ENCODE results near the gene PMVK.
A peak's percentile ranks its signal among the peaks of the same experiment; 100 is the strongest.

PMVK gene

DNA sequence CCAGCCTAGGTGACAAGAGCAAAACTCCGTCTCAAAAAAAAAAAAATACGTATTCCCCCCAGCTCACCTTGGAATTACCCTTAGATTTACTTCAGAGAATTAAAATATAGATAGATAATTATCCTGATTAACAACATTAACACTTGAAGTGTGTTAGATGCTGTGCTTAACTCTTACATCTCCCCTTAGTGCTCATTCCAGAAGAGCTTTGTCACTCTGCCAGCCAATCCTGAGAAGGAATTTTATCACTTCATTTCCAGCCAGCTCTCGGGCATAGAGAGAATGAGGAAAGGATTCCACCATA is 35.6 kb upstream of the PMVK start:
- no peaks in the 10 kb centered on the region for H3K27me3 Mint-ChIP-seq
- no peak overlapping the region for H3K4me3 Mint-ChIP-seq
- peaks cover 23% of the 10 kb centered on the region for H3K36me3 Mint-ChIP-seq (ENCODE audit: insufficient read depth)
- ATAC-seq (replicated peaks) = no peak
- no peaks in the 10 kb centered on the region for H3K9me3 Mint-ChIP-seq
- no peak for DNase-seq
- H3K27ac Mint-ChIP-seq = no peak overlapping the region
- H3K4me1 Mint-ChIP-seq (ENCODE audit: low read depth in 2 of 2) = peaks cover 30 to 32% of the 10 kb centered on the region in 2 donors

- no peak overlapping the region for H3K4me3 Mint-ChIP-seq
- H3K36me3 Mint-ChIP-seq (ENCODE audit: insufficient read depth) = peaks cover 30% of the 10 kb centered on the region
- no peak for DNase-seq
- no peaks in the 10 kb centered on the region for H3K9me3 Mint-ChIP-seq
- no peaks in the 10 kb centered on the region for H3K27me3 Mint-ChIP-seq
- H3K27ac Mint-ChIP-seq = peak overlapping the region; percentile 33 to 78
- peaks cover 30% of the 10 kb centered on the region in 2 donors for H3K4me1 Mint-ChIP-seq (ENCODE audit: low read depth in 2 of 2)
- ATAC-seq (replicated peaks) = no peak
These were observed 35.0 kb upstream of the PMVK start for GRCh38 chr1:154971341-154971998.

DNA sequence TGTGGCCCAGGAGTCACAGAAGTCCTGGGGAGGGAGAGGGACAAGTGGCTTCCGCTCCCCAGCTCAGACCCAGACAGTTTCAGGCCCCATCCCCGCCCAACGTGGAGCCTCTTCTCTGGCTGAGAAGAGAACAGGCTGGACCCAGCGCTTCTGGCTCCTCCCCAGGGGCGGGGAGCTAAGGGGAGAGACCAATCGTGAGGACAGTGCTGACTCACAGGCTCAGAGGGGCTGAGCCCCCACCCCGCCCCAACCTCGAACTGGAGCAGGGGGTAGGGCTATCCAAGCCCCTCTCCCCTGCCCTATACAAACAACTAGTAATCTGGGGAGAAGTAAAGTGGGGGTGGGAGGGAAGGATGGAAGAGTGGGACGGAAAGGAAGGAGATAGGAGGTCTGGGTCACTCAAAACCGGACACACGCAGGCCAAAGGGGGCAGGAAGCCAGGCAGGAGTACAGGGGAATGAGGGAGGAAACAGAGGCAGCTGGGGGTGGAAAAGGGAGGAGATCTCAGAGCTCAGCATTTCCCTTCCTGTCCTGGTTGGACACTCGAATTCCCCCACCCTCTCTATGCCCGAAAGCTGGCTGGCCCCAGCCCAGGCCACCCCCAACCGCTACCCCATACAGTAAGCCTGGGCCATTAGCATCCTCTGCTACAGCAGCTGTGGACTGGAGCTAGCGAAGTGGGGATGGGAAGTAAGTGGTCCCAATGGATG is 34.3 kb upstream of the PMVK start, which contains the start of gene SHC1:
Gene SHC1 (minus strand): TSS at position 117 of the 710 bp plus-strand sequence. CDS start 221 bp downstream, outside the sequence.
- Mint-ChIP-seq H3K27ac (peak within 1 kb of the TSS; percentile 33 to 87), H3K27me3 (no peaks in the 10 kb centered on the region), H3K36me3 (ENCODE audit: insufficient read depth) (peaks cover 36% of the 10 kb centered on the region), H3K9me3 (no peaks in the 10 kb centered on the region), H3K4me1 (ENCODE audit: low read depth in 2 of 2) (peaks cover 27 to 30% of the 10 kb centered on the region in 2 donors), H3K4me3 (peak within 1 kb of the TSS in 1 of 2 donors; percentile 19)
- ATAC-seq (replicated peaks) (no peak), DNase-seq (no peak)

DNA sequence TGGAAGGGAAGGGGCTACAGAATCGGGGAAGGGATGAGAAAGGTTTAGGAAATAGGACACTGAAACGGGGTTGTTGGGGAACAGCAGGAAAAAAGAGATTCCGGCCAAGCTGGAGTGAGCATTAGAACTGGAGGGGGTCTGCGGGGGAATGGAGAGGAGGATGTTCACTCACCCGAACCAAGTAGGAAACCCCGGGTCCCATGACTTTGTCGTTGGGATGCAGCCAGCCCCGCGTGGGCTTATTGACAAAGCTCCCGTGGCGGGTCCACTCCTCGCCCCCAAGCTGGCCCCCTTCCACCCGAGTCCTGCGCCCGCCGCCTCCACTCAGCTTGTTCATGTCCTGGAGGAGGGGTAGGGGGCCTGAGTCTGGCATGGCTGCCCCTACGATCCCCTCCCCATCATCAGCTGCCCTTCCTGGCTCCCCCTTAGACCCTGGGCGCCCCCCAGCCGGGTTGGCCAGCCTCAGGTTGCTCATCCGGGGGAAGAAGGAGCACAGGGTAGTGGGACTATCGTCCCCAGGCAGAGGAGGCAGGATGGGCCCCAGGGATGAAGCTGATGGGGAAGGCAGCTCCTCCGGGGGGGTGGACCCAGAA is 33.4 kb upstream of the PMVK start:
- no peak for DNase-seq
- H3K9me3 Mint-ChIP-seq = no peaks in the 10 kb centered on the region
- no peak overlapping the region for H3K4me3 Mint-ChIP-seq
- peaks cover 36% of the 10 kb centered on the region for H3K36me3 Mint-ChIP-seq (ENCODE audit: insufficient read depth)
- peaks cover 27 to 30% of the 10 kb centered on the region in 2 donors for H3K4me1 Mint-ChIP-seq (ENCODE audit: low read depth in 2 of 2)
- peak overlapping the region; percentile 33 to 87 for H3K27ac Mint-ChIP-seq
- ATAC-seq (replicated peaks) = no peak
- no peaks in the 10 kb centered on the region for H3K27me3 Mint-ChIP-seq

GRCh38 chr1:154969246-154969645 is 32.7 kb upstream of the PMVK start:
- Mint-ChIP-seq H3K4me3 (no peak overlapping the region), H3K9me3 (no peaks in the 10 kb centered on the region), H3K27me3 (no peaks in the 10 kb centered on the region), H3K27ac (peak overlapping the region; percentile 33 to 87), H3K36me3 (ENCODE audit: insufficient read depth) (peaks cover 40% of the 10 kb centered on the region), H3K4me1 (ENCODE audit: low read depth in 2 of 2) (peaks cover 27 to 30% of the 10 kb centered on the region in 2 donors)
- DNase-seq (no peak), ATAC-seq (replicated peaks) (no peak)

DNA sequence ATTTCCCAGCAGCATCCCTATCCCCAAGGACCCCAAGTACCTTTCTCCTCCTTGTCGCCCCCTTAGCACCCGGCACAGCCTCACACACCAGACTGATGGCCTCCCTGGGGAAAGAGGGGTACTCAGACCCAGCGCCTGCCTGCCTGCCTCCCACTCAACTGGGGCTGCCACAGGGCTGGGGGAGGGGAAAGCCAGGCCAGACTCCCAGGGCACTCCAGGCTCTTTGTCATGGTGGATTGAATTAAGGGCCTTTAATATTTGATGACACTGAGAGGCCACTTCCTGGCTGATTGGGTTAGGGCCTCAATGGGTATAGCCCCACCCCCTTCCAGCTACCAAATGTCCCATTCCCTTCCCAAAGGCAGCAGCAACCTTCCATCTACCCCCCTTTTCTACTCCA is 32.2 kb upstream of the PMVK start:
- no peak overlapping the region for H3K4me3 Mint-ChIP-seq
- H3K36me3 Mint-ChIP-seq (ENCODE audit: insufficient read depth) = peaks cover 45% of the 10 kb centered on the region
- H3K9me3 Mint-ChIP-seq = no peaks in the 10 kb centered on the region
- DNase-seq (no peak), ATAC-seq (replicated peaks) (no peak)
- no peaks in the 10 kb centered on the region for H3K27me3 Mint-ChIP-seq
- peaks cover 29 to 34% of the 10 kb centered on the region in 2 donors for H3K4me1 Mint-ChIP-seq (ENCODE audit: low read depth in 2 of 2)
- H3K27ac Mint-ChIP-seq = peak overlapping the region; percentile 33 to 87

DNA sequence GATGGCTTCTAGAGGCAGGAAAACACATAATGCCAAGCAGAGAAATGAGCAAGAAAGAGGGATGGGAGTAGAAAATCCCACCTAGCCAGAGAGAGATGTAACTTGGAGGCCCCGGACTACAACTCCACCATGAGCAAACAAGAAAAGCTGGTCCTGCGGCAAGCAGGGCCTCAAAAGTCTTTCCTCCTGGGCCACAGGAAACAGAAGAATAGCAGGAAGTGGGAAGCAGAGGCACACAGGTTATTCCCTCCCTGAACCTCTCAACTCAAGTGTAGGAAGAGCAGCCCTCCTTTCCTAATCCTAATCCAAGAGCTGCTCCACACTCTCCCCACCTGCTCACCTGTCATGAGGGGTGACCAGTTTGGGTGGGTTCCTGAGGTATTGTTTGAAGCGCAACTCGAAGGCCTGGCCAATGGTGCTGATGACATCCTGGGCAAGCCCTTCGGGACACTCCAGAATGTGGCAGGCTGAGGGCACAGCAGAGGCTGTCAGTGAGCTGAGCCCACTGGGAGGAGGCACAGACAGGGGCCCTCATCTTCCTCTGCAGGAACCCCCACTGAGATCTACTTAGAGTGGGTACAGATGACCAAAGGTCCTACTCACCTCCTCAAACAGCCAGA is 30.9 kb upstream of the PMVK start:
- Mint-ChIP-seq H3K36me3 (ENCODE audit: insufficient read depth) (peaks cover 57% of the 10 kb centered on the region), H3K27ac (peak overlapping the region in 1 of 2 donors; percentile 70), H3K4me3 (no peak overlapping the region), H3K4me1 (ENCODE audit: low read depth in 2 of 2) (peaks cover 33 to 34% of the 10 kb centered on the region in 2 donors), H3K27me3 (no peaks in the 10 kb centered on the region), H3K9me3 (no peaks in the 10 kb centered on the region)
- DNase-seq = no peak
- no peak for ATAC-seq (replicated peaks)

DNA sequence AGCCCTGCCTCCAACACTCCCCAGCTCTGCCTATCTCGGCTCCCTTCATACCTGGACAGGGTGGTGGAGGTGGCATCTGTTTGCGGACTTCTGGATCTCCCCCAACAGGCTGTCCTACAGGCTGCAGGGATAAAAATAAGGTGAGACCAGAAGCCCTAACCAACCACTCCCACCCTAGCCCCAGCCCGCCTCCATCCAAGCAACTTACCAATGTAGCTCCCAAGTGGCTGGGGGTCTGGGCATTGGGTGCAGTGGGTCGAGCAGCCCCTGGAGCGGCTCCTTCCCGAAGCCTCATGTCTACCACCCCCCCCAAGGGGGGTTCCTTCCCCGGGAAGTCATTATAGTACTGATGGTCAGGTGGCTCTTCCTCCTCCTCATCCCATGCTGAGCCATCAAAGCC is 29.6 kb upstream of the PMVK start:
- peak overlapping the region in 1 of 2 donors; percentile 82 for H3K27ac Mint-ChIP-seq
- H3K27me3 Mint-ChIP-seq = no peaks in the 10 kb centered on the region
- H3K9me3 Mint-ChIP-seq = no peaks in the 10 kb centered on the region
- no peak overlapping the region for H3K4me3 Mint-ChIP-seq
- no peak for DNase-seq
- peaks cover 62% of the 10 kb centered on the region for H3K36me3 Mint-ChIP-seq (ENCODE audit: insufficient read depth)
- no peak for ATAC-seq (replicated peaks)
- H3K4me1 Mint-ChIP-seq (ENCODE audit: low read depth in 2 of 2) = peaks cover 27 to 30% of the 10 kb centered on the region in 2 donors

GRCh38 chr1:154964359-154964758 is 27.8 kb upstream of the PMVK start:
- ATAC-seq (replicated peaks) = no peak
- Mint-ChIP-seq H3K4me3 (no peak overlapping the region), H3K27me3 (no peaks in the 10 kb centered on the region), H3K27ac (no peak overlapping the region), H3K4me1 (ENCODE audit: low read depth in 2 of 2) (peaks cover 23 to 41% of the 10 kb centered on the region in 2 donors), H3K9me3 (no peaks in the 10 kb centered on the region), H3K36me3 (ENCODE audit: insufficient read depth) (peaks cover 62% of the 10 kb centered on the region)
- no peak for DNase-seq

DNA sequence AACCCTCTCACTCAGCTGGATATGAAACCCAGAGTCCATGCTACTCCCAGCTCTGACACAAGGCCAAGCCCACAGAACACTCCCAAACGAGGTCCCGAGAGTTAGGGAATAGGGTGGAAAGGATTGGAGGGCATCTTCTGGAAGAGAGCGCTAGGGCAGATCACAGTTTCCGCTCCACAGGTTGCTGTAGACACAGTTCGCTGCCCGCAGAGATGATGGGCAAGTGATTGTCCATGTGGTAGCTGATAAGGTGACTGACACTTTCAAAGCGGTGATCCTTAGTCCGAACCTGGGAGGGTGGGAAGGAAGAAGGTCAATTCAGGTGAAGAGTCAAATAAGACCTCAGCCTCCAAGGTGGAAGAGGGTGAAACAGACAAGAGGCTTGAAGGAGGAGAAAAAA is 27.1 kb upstream of the PMVK start:
- H3K4me3 Mint-ChIP-seq = no peak overlapping the region
- peaks cover 63% of the 10 kb centered on the region for H3K36me3 Mint-ChIP-seq (ENCODE audit: insufficient read depth)
- H3K27me3 Mint-ChIP-seq = no peaks in the 10 kb centered on the region
- peak overlapping the region; percentile 92 to 93 for H3K27ac Mint-ChIP-seq
- no peak for ATAC-seq (replicated peaks)
- H3K9me3 Mint-ChIP-seq = no peaks in the 10 kb centered on the region
- H3K4me1 Mint-ChIP-seq (ENCODE audit: low read depth in 2 of 2) = peaks cover 20 to 36% of the 10 kb centered on the region in 2 donors
- no peak for DNase-seq

- Mint-ChIP-seq H3K4me1 (ENCODE audit: low read depth in 2 of 2) (peaks cover 20 to 31% of the 10 kb centered on the region in 2 donors), H3K36me3 (ENCODE audit: insufficient read depth) (peaks cover 62% of the 10 kb centered on the region), H3K27me3 (no peaks in the 10 kb centered on the region)
These were observed 26.3 kb upstream of the PMVK start for GRCh38 chr1:154962795-154963330.

DNA sequence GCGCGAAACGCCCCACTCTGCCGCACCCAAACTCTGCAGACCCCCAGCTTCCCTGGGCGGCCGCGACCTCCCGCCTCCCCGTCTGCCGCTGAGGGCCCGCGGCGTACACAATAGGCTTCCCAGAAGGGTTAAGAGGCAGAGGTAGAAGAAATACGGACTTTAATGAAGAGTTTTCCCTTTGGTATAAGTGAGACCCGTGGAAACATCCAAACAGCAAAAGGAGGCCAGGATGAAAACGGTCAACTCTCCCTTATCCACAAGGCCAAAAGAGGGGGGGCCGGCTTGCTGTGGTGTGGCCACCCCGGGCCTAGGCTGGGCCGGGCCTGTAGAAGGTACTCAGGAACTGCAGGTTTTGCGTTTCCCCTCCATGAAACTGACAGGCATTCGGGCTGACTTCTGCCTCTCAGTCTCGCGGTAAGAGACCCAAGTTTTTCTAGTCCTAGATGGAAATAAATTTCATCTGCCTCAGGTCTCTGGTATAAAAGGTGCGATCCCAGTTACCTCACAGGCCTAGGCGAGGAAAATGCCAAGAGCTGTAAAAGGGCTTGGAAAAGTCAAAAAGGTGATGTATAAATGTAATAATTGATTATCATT is 25.7 kb upstream of the PMVK start:
- DNase-seq = no peak
- ATAC-seq (replicated peaks) = peak; percentile 13
- no peaks in the 10 kb centered on the region for H3K9me3 Mint-ChIP-seq
- H3K27ac Mint-ChIP-seq = peak overlapping the region; percentile 92 to 93
- H3K27me3 Mint-ChIP-seq = no peaks in the 10 kb centered on the region
- peak overlapping the region; percentile 84 to 88 for H3K4me3 Mint-ChIP-seq
- peaks cover 61% of the 10 kb centered on the region for H3K36me3 Mint-ChIP-seq (ENCODE audit: insufficient read depth)
- H3K4me1 Mint-ChIP-seq (ENCODE audit: low read depth in 2 of 2) = peaks cover 20 to 33% of the 10 kb centered on the region in 2 donors

More at GRCh38 chr1:154962795-154963330, 26.3 kb upstream of the PMVK start:
- H3K9me3 Mint-ChIP-seq = no peaks in the 10 kb centered on the region
- no peak for ATAC-seq (replicated peaks)
- DNase-seq = no peak
- H3K27ac Mint-ChIP-seq = peak overlapping the region; percentile 92 to 93
- peak overlapping the region; percentile 84 to 88 for H3K4me3 Mint-ChIP-seq
